GM23338 (cell line): ENCODE data around the gene GPHN.

ENCODE experiments used
- CREB1 ChIP-seq: fragments of 250-450 bp; sonication (Bioruptor Pico); IDR thresholded peaks from 2 replicates; pipeline ENCODE4 v1.5.0; 2020; ENCODE audit warnings: low read depth, mild to moderate bottlenecking, moderate library complexity
- CTCF ChIP-seq, 2 experiments: fragments of 200-600 bp in 1 of 2; sonication (generic) in 1 of 2; conservative IDR thresholded peaks; 2 replicates each; pipeline versions ENCODE4 v1.5.1 to v1.6.1; 2016 to 2017; ENCODE audit warnings: antibody characterized with exemption in 2 of 2, low read depth in 2 of 2, mild to moderate bottlenecking in 2 of 2, moderate library complexity in 1 of 2
- ETS1 ChIP-seq: IDR thresholded peaks from 2 replicates; pipeline ENCODE4 v1.6.1; 2016; ENCODE audit warnings: antibody characterized with exemption
- EZH2 ChIP-seq: fragments of 200-600 bp; sonication (generic); IDR thresholded peaks from one replicate; pipeline ENCODE4 v1.8.0; 2017; ENCODE audit warnings: antibody characterized with exemption, mild to moderate bottlenecking, low read depth; ENCODE audit not compliant: unreplicated experiment
- EZH2phosphoT487 ChIP-seq: fragments of 200-600 bp; sonication (generic); IDR thresholded peaks from one replicate; pipeline ENCODE4 v1.8.1; 2018; ENCODE audit warnings: antibody characterized with exemption; ENCODE audit not compliant: unreplicated experiment
- JUNB ChIP-seq: IDR thresholded peaks from one replicate; pipeline ENCODE4 v1.6.1; 2016; ENCODE audit warnings: antibody characterized with exemption; ENCODE audit not compliant: unreplicated experiment
- NANOG ChIP-seq: IDR thresholded peaks from 2 replicates; pipeline ENCODE4 v1.6.1; 2016; ENCODE audit warnings: antibody characterized with exemption, borderline replicate concordance
- POLR2AphosphoS5 ChIP-seq: IDR thresholded peaks from 2 replicates; pipeline ENCODE4 v1.6.1; 2016; ENCODE audit warnings: antibody characterized with exemption, low read depth
- REST ChIP-seq: IDR thresholded peaks from one replicate; pipeline ENCODE4 v1.6.1; 2018; ENCODE audit warnings: antibody characterized with exemption; ENCODE audit not compliant: unreplicated experiment
- ZNF114 ChIP-seq: fragments of 250-450 bp; sonication (Bioruptor Pico); IDR thresholded peaks from 2 replicates; pipeline ENCODE4 v1.5.0; 2020; ENCODE audit warnings: mild to moderate bottlenecking, moderate library complexity
- ZNF331 ChIP-seq: fragments of 250-450 bp; sonication (Bioruptor Pico); IDR thresholded peaks from 2 replicates; pipeline ENCODE4 v1.5.0; 2020; ENCODE audit warnings: low read depth, mild to moderate bottlenecking, moderate library complexity
- ZNF462 ChIP-seq: fragments of 250-450 bp; sonication (Bioruptor Pico); IDR thresholded peaks from 2 replicates; pipeline ENCODE4 v1.5.0; 2020; ENCODE audit warnings: mild to moderate bottlenecking, moderate library complexity

GRCh38 chr14:66628636-66629035 lies 120.7 kb downstream of the GPHN start:
- TF ChIP-seq POLR2AphosphoS5 (no peak), CTCF (conservative IDR thresholded peaks at IDR 0.05; ENCODE audit: low read depth in 2 of 2) (no peak), JUNB (no peak), EZH2 (no peak), ZNF114 (CRISPR knock-in tag) (no peak), REST (no peak), EZH2phosphoT487 (no peak), ETS1 (no peak), CREB1 (no peak), ZNF462 (CRISPR knock-in tag) (no peak), NANOG (no peak), ZNF331 (no peak)
